Measurements from ENCODE around the gene ACBD4.

The ACBD4 gene

GRCh38 chr17:45104029-45104428 lies 31.5 kb upstream of the ACBD4 start:
- Histone ChIP-seq H3K9ac (no peak overlapping the region), H3K4me3 (no peak overlapping the region), H3K27ac (no peak overlapping the region), H3K4me1 (peaks cover 13% of the 10 kb centered on the region), H3K9me3 (no peaks in the 10 kb centered on the region), H3K27me3 (no peaks in the 10 kb centered on the region), H3K4me2 (no peak overlapping the region), H4K20me1 (peaks cover 62% of the 10 kb centered on the region), H3K36me3 (peaks cover 98% of the 10 kb centered on the region)
- TF ChIP-seq Cebpa-rat (IDR thresholded peaks at IDR 0.05) = no peak

DNA sequence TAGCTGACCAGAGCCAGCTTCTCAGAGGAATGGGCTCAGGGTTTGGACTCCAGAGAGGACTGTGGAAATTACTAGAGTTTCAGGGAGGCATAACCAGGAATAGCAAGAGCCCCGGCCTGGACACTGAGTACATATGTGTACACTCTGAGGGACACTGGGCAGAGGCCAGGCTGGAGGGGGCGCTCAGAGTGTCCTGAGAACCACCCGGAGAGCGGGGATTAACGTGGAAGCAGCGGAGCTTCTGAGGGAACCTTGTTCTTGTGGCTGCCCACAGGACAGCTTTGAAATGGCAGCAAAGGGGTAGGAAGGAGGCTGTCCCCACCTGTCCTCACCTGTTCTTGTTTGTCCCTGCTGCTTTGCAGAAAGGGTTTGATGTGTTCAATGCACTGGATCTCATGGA lies 31.0 kb upstream of the ACBD4 start:
- Histone ChIP-seq H3K4me3 (no peak overlapping the region), H3K4me2 (no peak overlapping the region), H3K27me3 (no peaks in the 10 kb centered on the region), H3K9me3 (no peaks in the 10 kb centered on the region), H4K20me1 (peaks cover 67% of the 10 kb centered on the region), H3K27ac (no peak overlapping the region), H3K36me3 (peaks cover 98% of the 10 kb centered on the region), H3K9ac (no peak overlapping the region), H3K4me1 (peaks cover 18% of the 10 kb centered on the region)
- TF ChIP-seq Cebpa-rat (IDR thresholded peaks at IDR 0.05) = no peak

GRCh38 chr17:45104907-45105624 lies 30.4 kb upstream of the ACBD4 start:
- Histone ChIP-seq H4K20me1 (peaks cover 72% of the 10 kb centered on the region), H3K9me3 (no peaks in the 10 kb centered on the region), H3K4me3 (no peak overlapping the region), H3K36me3 (peaks cover 93% of the 10 kb centered on the region), H3K4me1 (peaks cover 23% of the 10 kb centered on the region), H3K27me3 (no peaks in the 10 kb centered on the region), H3K9ac (no peak overlapping the region), H3K4me2 (no peak overlapping the region), H3K27ac (no peak overlapping the region)
- TF ChIP-seq Cebpa-rat (IDR thresholded peaks at IDR 0.05) = no peak

DNA sequence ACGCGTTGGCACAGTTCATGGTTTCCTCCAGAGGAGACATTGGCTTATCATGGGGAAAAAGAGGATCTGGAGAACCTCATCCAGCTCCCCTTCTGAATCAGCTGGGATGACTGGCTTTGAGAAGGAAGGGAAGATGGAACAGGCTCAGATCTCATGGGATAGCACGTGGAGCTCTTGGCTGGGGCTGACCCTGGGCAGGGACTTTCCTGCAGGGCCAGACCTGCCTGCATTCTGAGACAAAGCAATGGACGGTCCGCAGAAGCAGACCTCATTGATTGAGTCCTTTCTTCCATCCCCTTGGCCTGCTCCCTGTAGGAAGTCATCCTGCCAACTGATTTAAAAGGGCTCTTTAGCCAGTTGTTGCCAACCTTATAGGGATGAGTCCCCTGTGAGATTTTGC lies 29.4 kb upstream of the ACBD4 start:
- H3K9me3 ChIP-seq = no peaks in the 10 kb centered on the region
- no peaks in the 10 kb centered on the region for H3K27me3 ChIP-seq
- H3K4me3 ChIP-seq = no peak overlapping the region
- H3K27ac ChIP-seq = no peak overlapping the region
- no peak overlapping the region for H3K4me2 ChIP-seq
- no peak overlapping the region for H3K9ac ChIP-seq
- no peak for TF ChIP-seq Cebpa-rat (IDR thresholded peaks at IDR 0.05)
- peaks cover 34% of the 10 kb centered on the region for H3K4me1 ChIP-seq
- H4K20me1 ChIP-seq = peaks cover 81% of the 10 kb centered on the region
- peaks cover 84% of the 10 kb centered on the region for H3K36me3 ChIP-seq

- TF ChIP-seq Cebpa-rat (IDR thresholded peaks at IDR 0.05) = no peak
- Histone ChIP-seq H3K4me2 (no peak overlapping the region), H3K27ac (no peak overlapping the region), H3K9me3 (no peaks in the 10 kb centered on the region), H4K20me1 (peaks cover 81% of the 10 kb centered on the region), H3K27me3 (no peaks in the 10 kb centered on the region), H3K9ac (no peak overlapping the region), H3K36me3 (peaks cover 80% of the 10 kb centered on the region), H3K4me1 (peaks cover 37% of the 10 kb centered on the region), H3K4me3 (no peak overlapping the region)
Measured at GRCh38 chr17:45106582-45106981, 28.9 kb upstream of the ACBD4 start.

DNA sequence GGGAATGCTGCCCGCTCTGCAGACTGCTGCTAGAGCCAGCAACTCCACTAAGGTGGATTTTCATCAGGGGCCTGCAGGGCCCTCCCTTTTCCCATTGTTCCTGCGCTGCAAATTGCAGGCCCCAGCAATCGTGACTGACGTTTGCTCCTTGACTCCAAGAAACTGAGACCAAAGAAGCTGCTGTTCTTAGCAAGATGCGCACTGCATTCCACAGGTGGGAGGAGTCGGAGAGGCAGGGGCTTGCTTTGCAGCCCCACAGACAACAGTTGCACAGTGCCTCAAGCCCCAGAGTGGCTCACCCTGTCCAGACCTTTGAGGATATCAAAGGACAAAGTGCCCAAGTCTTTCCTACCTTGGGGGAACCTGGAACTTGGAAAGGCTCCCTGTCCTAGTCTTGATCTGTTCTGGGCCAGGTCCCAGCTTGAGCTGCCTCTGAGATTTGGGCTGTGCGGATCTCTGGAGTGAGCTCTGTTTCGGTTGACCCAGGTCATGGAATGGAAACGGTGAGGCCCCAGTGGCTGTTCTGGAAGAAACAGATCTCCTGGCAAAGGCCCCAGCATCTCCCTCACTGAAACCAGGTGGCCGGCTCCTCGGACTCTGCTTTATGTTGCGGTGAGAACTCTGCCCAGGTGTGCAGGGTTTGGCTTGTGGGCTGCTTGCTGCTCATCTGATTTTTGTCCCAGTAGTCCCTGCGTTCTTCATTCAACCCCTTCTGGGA lies 28.0 kb upstream of the ACBD4 start:
- Histone ChIP-seq H4K20me1 (peaks cover 74% of the 10 kb centered on the region), H3K27ac (0 out of 2 replicates have a peak overlapping the region, but pooled peaks have one; percentile 26), H3K9me3 (no peaks in the 10 kb centered on the region), H3K36me3 (peaks cover 71% of the 10 kb centered on the region), H3K27me3 (no peaks in the 10 kb centered on the region), H3K9ac (0 out of 2 replicates have a peak overlapping the region, but pooled peaks have one; percentile 19), H3K4me2 (no peak overlapping the region), H3K4me3 (no peak overlapping the region), H3K4me1 (peaks cover 38% of the 10 kb centered on the region)
- no peak for TF ChIP-seq Cebpa-rat (IDR thresholded peaks at IDR 0.05)

- H3K27me3 ChIP-seq = no peaks in the 10 kb centered on the region
- no peak overlapping the region for H3K4me3 ChIP-seq
- peak overlapping the region; percentile 26; the same call in 1 of the 2 replicates for H3K27ac ChIP-seq
- no peak overlapping the region for H3K4me2 ChIP-seq
- H3K9ac ChIP-seq = 0 out of 2 replicates have a peak overlapping the region, but pooled peaks have one; percentile 19
- H3K36me3 ChIP-seq = peaks cover 65% of the 10 kb centered on the region
- H3K4me1 ChIP-seq = peaks cover 44% of the 10 kb centered on the region
- no peak for TF ChIP-seq Cebpa-rat (IDR thresholded peaks at IDR 0.05)
- peaks cover 73% of the 10 kb centered on the region for H4K20me1 ChIP-seq
- H3K9me3 ChIP-seq = no peaks in the 10 kb centered on the region
Measured at GRCh38 chr17:45108051-45108450, 27.4 kb upstream of the ACBD4 start.

DNA sequence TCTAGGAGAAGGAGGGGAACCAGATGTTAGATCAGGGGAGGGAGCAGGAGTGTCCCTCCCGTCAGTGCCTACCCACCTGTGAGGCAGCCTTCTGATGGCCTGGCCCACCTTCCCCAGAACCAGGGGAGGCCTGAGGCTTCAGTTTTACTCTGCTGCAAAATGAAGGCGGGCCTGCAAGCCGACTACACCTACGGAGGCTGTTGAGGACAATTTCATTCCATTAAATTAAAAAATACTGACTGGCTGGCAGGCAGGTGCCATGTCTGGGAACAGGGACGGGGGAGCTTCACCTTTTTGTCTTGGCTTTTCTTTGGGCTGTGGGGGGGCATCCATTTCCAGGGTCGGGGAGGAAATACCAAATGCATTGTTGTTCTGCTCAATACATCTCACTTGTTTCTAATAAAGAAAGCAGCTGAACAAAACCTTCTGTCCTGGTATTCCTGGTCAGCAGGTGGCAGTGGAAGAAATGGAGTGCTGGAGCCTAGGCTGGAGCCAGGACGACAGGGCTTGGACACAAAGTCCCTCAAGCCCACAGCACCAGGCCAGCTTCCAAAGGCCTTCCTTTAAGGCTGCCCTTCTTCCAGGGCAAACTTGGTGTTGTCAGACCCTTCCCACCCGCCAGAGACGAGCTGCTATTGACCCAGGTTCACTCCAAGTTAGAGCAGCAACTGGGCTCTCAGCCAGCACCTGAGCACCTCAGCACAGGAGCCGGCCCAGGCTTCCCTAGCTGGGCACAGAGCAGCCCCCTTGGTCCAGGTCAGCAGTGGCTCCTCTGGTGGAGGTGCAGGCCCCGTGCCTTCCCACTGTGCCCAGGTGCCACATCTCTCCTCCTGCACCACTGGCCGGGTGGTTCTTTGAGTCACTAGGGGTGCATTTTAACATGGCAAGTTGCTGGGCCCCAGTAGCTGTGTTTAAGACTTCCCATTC lies 26.6 kb upstream of the ACBD4 start:
- Histone ChIP-seq H3K9me3 (no peaks in the 10 kb centered on the region), H3K9ac (0 out of 2 replicates have a peak overlapping the region, but pooled peaks have one; percentile 19), H4K20me1 (peaks cover 73% of the 10 kb centered on the region), H3K4me3 (no peak overlapping the region), H3K4me1 (peaks cover 52% of the 10 kb centered on the region), H3K4me2 (peak overlapping the region; percentile 9; the same call in 1 of the 2 replicates), H3K36me3 (peaks cover 57% of the 10 kb centered on the region), H3K27ac (peak overlapping the region; percentile 26; the same call in 1 of the 2 replicates), H3K27me3 (no peaks in the 10 kb centered on the region)
- TF ChIP-seq Cebpa-rat (IDR thresholded peaks at IDR 0.05) = no peak
